ENCODE measurements around the gene HS1BP3.

HS1BP3 gene

DNA sequence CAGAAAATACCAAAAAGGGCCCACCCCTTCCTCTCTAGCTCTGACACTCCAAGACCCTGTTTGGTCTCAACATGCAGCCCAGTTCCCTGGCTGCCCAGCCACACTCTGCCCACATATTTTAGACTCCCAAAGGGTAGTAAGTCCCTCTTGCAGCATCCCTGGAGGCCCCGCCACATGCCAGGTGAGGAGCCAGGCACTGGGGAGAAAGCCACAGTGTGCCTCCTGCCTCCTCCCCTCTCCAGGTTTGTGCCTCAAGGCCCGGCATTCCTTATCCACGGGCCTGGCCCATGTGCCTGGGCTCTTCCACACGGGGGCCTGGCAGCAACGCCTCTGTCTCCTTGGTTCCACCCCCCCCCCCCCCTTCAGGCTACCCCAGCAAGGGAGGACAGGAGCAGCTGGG lies 75.5 kb downstream of the HS1BP3 start:
- Histone ChIP-seq H3K27ac (ENCODE audit: insufficient read depth, low read depth, low read length, poor library complexity, severe bottlenecking) (no peak overlapping the region), H3K9me3 (ENCODE audit: control insufficient read depth, low read length) (no peaks in the 10 kb centered on the region), H3K36me3 (ENCODE audit: control insufficient read depth, insufficient read depth, low read length) (no peaks in the 10 kb centered on the region), H3K4me1 (ENCODE audit: control insufficient read depth, insufficient read depth, low read length) (peaks cover 3% of the 10 kb centered on the region), H3K27me3 (ENCODE audit: control insufficient read depth, insufficient read depth, low read length, poor library complexity, severe bottlenecking) (peaks cover under 1% of the 10 kb centered on the region), H3K4me3 (ENCODE audit: insufficient read depth, low read depth, low read length) (no peak overlapping the region)
- 85 to 86% methylated on average over 5 of the region's 5 CpGs for WGBS, 2 experiments

DNA sequence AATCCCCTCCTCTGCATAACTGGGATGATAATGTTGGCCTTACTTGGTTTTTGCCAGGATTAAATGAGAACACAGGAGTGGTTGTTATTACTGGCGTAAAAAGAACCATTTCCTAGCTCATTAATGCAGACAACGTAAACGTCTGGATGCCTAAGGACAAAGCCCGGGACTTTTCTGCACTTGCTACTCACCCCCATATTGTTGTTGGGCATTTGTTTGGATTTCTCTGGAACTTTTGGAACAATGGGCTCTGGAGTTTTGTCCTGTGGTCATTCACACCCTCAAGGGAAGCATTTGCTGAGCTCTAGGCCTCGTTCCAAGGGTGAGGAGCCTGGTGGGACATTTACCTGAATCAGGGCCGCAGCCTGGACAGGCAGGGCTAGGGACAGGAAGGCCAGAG lies 76.0 kb downstream of the HS1BP3 start:
- Histone ChIP-seq H3K36me3 (ENCODE audit: control insufficient read depth, insufficient read depth, low read length) (no peaks in the 10 kb centered on the region), H3K4me1 (ENCODE audit: control insufficient read depth, insufficient read depth, low read length) (peaks cover 3% of the 10 kb centered on the region), H3K4me3 (ENCODE audit: insufficient read depth, low read depth, low read length) (no peak overlapping the region), H3K27me3 (ENCODE audit: control insufficient read depth, insufficient read depth, low read length, poor library complexity, severe bottlenecking) (peaks cover 6% of the 10 kb centered on the region), H3K9me3 (ENCODE audit: control insufficient read depth, low read length) (no peaks in the 10 kb centered on the region), H3K27ac (ENCODE audit: insufficient read depth, low read depth, low read length, poor library complexity, severe bottlenecking) (no peak overlapping the region)
- WGBS, 2 experiments, result 93 to 95% methylated on average over 6 of the region's 6 CpGs

DNA sequence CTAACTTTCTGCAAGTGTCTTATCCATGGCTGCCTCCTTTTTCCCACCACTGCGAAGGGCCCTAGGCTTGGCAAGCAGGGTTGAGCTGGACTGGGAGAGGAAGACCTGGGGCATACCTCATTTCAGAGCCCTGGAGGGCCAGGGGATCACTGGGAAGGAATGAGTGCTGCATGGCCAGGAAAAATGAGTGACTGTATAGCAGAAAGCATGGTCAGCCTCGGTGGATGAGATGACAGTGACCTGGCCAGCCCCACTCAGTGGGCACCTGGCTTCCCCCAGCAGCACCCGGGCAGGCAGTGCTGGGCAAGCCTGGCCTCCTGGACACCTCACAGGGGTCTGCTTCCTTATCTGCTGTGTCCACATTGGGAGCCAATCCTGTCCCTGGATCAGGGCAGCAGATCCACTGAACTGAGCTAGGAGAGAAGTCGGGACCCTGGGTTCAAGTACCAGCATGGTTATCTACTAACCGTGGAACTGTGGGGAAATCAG lies 76.4 kb downstream of the HS1BP3 start:
- Histone ChIP-seq H3K27me3 (ENCODE audit: control insufficient read depth, insufficient read depth, low read length, poor library complexity, severe bottlenecking) (peaks cover 10% of the 10 kb centered on the region), H3K27ac (ENCODE audit: insufficient read depth, low read depth, low read length, poor library complexity, severe bottlenecking) (no peak overlapping the region), H3K4me1 (ENCODE audit: control insufficient read depth, insufficient read depth, low read length) (peaks cover under 1% of the 10 kb centered on the region), H3K36me3 (ENCODE audit: control insufficient read depth, insufficient read depth, low read length) (no peaks in the 10 kb centered on the region), H3K9me3 (ENCODE audit: control insufficient read depth, low read length) (no peaks in the 10 kb centered on the region), H3K4me3 (ENCODE audit: insufficient read depth, low read depth, low read length) (no peak overlapping the region)
- WGBS, 2 experiments, result 93% methylated on average over 5 of the region's 5 CpGs

DNA sequence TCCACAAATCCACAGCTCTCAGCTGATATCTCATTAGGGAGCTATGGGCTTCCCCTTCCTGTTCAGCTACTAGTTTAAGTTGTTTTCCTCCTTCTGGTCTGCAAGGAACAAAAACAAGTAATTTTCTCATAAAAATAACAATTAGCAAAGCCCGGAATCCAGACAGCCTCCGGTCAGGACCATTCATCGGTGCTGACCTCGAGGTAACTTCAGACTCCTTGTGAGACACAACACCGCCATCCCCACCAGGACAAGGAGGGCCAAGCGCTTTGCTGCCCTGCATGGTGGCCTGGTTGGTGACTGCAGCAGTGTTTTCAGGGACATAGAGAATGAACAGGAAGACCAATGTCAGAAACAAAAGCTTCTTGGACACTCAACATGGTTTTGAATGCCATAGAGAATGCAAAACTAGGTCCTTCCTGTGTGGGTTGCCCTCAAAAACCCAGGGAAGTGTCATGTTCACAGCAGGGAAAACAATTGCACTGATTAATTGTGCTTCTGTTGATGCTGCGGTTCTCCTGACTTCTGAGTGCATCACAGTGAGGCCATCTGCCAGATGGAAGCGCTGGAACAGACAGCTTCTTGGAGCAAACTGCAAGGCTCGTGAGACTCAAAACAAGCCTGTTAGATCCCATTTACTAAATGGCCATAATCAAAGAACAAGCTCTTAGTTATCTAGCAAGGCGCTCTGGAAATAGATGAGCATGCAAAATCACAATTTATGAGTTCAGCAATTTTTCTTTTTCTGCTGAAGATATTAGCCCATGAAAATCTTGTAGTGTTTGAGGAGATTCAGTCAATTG lies 77.1 kb downstream of the HS1BP3 start:
- H3K27ac ChIP-seq (ENCODE audit: insufficient read depth, low read depth, low read length, poor library complexity, severe bottlenecking), result no peak overlapping the region
- no peaks in the 10 kb centered on the region for H3K9me3 ChIP-seq (ENCODE audit: control insufficient read depth, low read length)
- H3K4me3 ChIP-seq (ENCODE audit: insufficient read depth, low read depth, low read length), result no peak overlapping the region
- H3K36me3 ChIP-seq (ENCODE audit: control insufficient read depth, insufficient read depth, low read length), result no peaks in the 10 kb centered on the region
- peaks cover under 1% of the 10 kb centered on the region for H3K4me1 ChIP-seq (ENCODE audit: control insufficient read depth, insufficient read depth, low read length)
- peaks cover 10% of the 10 kb centered on the region for H3K27me3 ChIP-seq (ENCODE audit: control insufficient read depth, insufficient read depth, low read length, poor library complexity, severe bottlenecking)
- WGBS, 2 experiments, result 93 to 95% methylated on average over 10 of the region's 10 CpGs

DNA sequence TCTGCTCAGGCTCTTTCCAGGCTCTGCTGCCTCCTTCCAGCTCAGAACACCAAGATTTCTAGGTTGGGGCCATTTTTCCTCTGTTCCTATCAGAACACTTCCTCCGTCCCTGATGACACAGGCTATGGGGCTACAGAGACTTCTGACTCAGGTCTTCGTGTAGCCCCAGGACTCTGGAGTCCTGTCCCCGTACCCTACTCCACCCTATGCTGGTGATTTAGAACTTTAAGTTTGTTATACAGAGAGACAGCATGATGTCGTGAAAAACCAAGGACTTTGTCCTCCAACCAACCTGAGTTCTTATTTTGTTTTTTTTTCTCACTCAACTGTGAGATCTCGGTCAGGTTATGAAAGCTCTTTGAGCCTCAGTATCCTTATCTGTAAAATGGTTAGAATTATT lies 78.7 kb downstream of the HS1BP3 start:
- Histone ChIP-seq H3K4me3 (ENCODE audit: insufficient read depth, low read depth, low read length) (no peak overlapping the region), H3K27ac (ENCODE audit: insufficient read depth, low read depth, low read length, poor library complexity, severe bottlenecking) (no peak overlapping the region), H3K9me3 (ENCODE audit: control insufficient read depth, low read length) (no peaks in the 10 kb centered on the region), H3K27me3 (ENCODE audit: control insufficient read depth, insufficient read depth, low read length, poor library complexity, severe bottlenecking) (peaks cover 10% of the 10 kb centered on the region), H3K36me3 (ENCODE audit: control insufficient read depth, insufficient read depth, low read length) (no peaks in the 10 kb centered on the region), H3K4me1 (ENCODE audit: control insufficient read depth, insufficient read depth, low read length) (peaks cover 10% of the 10 kb centered on the region)
- 89 to 96% methylated on average over 4 to 5 of the region's 5 CpGs for WGBS, 2 experiments

DNA sequence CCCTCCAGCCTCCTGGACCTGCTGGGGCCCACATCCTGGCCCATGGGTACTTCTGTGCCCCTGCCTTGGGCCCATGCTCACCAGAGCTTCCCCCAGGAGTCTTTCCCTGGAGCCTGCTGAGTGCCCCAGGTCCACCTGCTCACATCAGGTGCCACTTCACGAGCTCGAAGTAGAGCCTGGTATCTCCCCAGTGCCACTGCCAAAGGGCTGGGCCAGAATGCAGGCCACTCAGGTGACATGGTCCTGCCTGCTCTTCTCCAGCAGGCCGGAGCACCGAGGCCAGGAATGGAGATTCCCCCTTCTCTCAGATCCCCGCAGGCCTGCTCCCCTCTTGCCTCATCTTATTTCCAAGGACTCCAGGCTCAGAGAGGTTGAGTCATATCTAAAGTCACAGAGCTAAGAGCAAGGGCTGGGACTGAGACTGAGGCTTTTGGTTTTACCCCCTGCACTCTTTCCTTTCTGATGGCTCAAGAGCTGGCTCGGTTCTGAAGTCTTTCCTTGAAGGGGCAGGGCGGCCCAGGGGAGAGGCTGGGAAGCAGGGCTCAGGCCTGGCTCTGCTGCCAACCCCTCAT lies 79.2 kb downstream of the HS1BP3 start:
- Histone ChIP-seq H3K27ac (ENCODE audit: insufficient read depth, low read depth, low read length, poor library complexity, severe bottlenecking) (no peak overlapping the region), H3K27me3 (ENCODE audit: control insufficient read depth, insufficient read depth, low read length, poor library complexity, severe bottlenecking) (peaks cover 10% of the 10 kb centered on the region), H3K36me3 (ENCODE audit: control insufficient read depth, insufficient read depth, low read length) (no peaks in the 10 kb centered on the region), H3K4me1 (ENCODE audit: control insufficient read depth, insufficient read depth, low read length) (peaks cover 15% of the 10 kb centered on the region), H3K4me3 (ENCODE audit: insufficient read depth, low read depth, low read length) (no peak overlapping the region), H3K9me3 (ENCODE audit: control insufficient read depth, low read length) (no peaks in the 10 kb centered on the region)
- WGBS, 2 experiments, result 91% methylated on average over 7 of the region's 7 CpGs

DNA sequence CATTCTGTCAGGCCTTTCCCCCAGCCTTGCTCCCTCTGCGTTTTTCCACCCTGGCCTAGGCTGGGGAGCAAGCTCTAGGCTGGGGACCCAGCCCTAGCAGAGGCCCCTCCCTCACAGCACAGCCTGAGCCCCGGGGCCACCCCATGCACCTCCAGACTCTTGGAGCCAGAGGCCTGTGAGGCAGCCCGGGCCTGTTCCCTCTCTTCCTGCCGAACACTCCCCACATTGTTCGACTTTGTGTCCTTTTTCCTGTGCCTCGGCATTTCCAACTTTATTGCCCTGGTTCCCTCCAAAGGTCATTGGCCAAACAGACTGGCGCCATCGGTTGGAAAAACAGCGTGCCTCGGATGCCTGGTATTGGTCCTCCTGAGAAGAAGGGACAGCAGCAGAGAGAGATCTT lies 79.7 kb downstream of the HS1BP3 start:
- Histone ChIP-seq H3K4me1 (ENCODE audit: control insufficient read depth, insufficient read depth, low read length) (peaks cover 15% of the 10 kb centered on the region), H3K9me3 (ENCODE audit: control insufficient read depth, low read length) (no peaks in the 10 kb centered on the region), H3K36me3 (ENCODE audit: control insufficient read depth, insufficient read depth, low read length) (no peaks in the 10 kb centered on the region), H3K27ac (ENCODE audit: insufficient read depth, low read depth, low read length, poor library complexity, severe bottlenecking) (no peak overlapping the region), H3K4me3 (ENCODE audit: insufficient read depth, low read depth, low read length) (no peak overlapping the region), H3K27me3 (ENCODE audit: control insufficient read depth, insufficient read depth, low read length, poor library complexity, severe bottlenecking) (peaks cover 11% of the 10 kb centered on the region)
- 94 to 96% methylated on average over 10 of the region's 10 CpGs for WGBS, 2 experiments

DNA sequence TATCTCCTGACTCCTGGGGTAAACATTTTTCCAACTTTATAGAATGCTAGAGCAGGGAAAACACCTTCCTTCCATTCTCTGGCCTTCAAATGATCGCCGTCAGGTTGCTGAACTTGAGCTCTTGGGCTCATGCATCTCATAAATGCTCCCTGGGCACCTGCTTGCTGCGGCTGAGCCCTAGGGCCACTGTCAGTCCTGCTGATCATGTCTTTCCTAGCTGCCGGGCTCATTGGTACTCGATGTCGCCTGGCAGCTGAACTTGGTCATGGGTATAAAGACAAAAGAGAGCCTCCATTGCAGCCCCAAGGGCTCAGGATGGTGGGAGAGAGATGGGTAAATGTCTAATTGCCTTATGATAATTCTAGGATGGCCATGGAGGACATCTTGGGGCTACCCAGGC lies 80.6 kb downstream of the HS1BP3 start:
- H3K27me3 ChIP-seq (ENCODE audit: control insufficient read depth, insufficient read depth, low read length, poor library complexity, severe bottlenecking), result peaks cover 21% of the 10 kb centered on the region
- H3K36me3 ChIP-seq (ENCODE audit: control insufficient read depth, insufficient read depth, low read length), result no peaks in the 10 kb centered on the region
- no peak overlapping the region for H3K27ac ChIP-seq (ENCODE audit: insufficient read depth, low read depth, low read length, poor library complexity, severe bottlenecking)
- WGBS, 2 experiments, result 93 to 96% methylated on average over 6 of the region's 6 CpGs
- peaks cover 21% of the 10 kb centered on the region for H3K4me1 ChIP-seq (ENCODE audit: control insufficient read depth, insufficient read depth, low read length)
- H3K9me3 ChIP-seq (ENCODE audit: control insufficient read depth, low read length), result no peaks in the 10 kb centered on the region
- H3K4me3 ChIP-seq (ENCODE audit: insufficient read depth, low read depth, low read length), result no peak overlapping the region

DNA sequence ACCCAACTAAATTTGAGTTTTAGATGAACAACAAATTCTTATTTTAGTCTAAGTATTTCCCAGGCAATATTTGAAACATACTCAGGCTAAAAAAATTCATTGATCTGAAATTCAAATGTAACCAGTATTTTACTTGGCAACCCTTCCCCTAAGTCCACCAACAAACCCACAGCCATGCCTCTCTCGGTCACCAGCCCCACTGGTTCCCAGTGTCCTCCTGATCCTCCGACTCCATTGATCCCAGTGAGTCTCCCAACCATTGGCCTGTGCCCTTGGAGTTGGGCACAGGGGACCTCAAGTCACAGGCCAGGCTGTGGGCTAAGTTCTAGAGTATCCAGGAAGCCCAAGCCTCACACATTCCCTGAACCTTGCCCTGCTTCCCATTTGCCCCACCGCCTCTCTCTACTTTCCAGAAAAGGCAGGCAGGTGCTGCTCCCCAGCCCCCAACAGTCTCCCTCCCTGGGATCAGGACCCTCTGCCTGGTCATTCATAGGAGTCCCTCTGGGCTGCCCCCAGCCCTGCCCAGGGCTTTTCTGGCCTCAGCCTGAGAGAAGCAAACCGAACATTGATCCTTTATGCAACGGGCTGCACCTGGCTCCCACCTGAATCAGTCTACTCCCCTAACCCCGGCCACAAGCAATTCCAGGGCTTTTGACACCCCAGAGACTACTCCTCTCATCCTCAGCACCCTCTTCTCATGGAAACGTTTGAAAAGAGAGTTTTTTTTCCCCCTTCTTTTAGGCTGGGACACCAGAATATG lies 81.3 kb downstream of the HS1BP3 start:
- Histone ChIP-seq H3K36me3 (ENCODE audit: control insufficient read depth, insufficient read depth, low read length) (no peaks in the 10 kb centered on the region), H3K27ac (ENCODE audit: insufficient read depth, low read depth, low read length, poor library complexity, severe bottlenecking) (no peak overlapping the region), H3K9me3 (ENCODE audit: control insufficient read depth, low read length) (no peaks in the 10 kb centered on the region), H3K4me3 (ENCODE audit: insufficient read depth, low read depth, low read length) (no peak overlapping the region), H3K4me1 (ENCODE audit: control insufficient read depth, insufficient read depth, low read length) (peaks cover 21% of the 10 kb centered on the region), H3K27me3 (ENCODE audit: control insufficient read depth, insufficient read depth, low read length, poor library complexity, severe bottlenecking) (peaks cover 25% of the 10 kb centered on the region)
- WGBS, 2 experiments, result 70 to 74% methylated on average over 7 of the region's 7 CpGs

All from ectodermal cell (in vitro differentiated cells).